ENCODE measurements around the gene FCHSD2. TPM values are rescaled to one million over a fixed set of nuclear protein-coding genes. Genes with fewer than 3 reads are reported as not detected.
"Not testable (repeated sequence)": the region's sequence is repeated elsewhere in the genome, so short reads cannot be mapped to it uniquely, and the experiment has no call there.

Gene FCHSD2
- polyA plus RNA-seq, 12 donors: 18.8 to 37.6 (median 30.9) TPM; not detected in 1

DNA sequence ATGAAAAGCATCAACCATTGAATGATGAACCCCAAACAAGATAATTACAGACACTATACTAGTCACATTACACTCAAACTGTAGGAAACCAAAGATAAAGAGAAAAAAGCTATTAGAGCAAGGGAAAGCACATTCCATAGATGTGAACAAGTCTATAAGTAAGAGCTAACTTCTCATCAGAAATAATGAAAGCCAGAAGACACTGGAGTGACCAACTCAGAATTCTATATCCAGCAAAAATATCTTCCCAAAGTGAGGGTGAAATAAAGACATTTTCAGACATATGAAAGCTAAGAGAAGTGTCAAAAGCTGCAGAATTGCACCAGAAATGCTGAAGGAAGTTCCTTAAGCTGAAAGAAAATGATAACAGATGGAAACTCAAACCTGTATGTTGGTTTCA, 17.3 kb downstream of the FCHSD2 start:
- no peak for DNase-seq

DNA sequence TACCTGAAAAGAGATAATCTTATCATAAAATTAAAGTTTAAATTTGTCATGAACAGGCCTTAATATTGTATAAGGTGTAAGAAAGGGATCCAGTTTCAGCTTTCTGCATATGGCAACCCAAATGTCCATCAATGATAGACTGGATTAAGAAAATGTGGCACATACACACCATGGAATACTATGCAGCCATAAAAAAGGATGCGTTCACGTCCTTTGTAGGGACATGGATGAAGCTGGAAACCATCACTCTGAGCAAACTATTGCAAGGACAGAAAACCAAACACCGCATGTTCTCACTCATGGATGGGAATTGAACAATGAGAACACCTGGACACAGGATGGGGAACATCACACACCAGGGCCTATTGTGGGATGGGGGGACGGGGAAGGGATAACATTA, 18.2 kb downstream of the FCHSD2 start:
- not testable (repeated sequence) for DNase-seq

DNA sequence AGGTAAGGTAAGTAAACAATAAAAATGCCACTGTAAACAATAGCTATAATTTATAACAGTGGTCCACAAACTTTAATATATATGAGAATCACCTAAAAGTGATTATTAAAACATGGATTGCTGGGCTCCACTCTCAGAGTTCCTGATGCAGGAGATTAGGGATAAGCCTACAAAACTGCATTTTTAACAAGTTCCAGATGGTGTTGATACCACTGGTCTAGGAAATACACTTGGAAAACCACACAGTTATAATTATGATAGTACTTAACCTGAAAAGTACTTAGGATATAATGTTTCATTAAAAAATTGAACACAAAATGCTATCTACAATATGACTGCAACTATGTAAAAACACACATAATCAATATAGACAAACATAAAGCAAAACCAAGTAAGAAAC, 20.4 kb downstream of the FCHSD2 start:
- DNase-seq: no peak

DNA sequence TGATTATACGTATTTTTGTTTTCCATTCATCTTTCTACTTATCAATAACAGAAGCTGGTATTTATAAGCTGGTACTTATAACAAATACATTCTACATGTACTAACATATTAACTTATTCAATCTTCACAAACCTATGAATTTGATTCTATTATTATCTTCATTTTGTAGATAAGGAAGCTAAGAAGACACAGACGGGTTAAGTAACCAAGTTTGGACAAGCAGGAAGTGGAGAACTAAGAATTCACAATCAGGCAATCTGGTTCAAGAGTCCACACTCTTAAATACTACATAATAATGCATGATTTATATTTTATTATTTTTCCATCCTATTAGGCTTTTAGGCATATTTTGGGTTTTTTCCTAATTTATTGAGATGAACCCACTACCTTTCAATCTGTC, 25.0 kb downstream of the FCHSD2 start:
- DNase-seq: no peak

DNA sequence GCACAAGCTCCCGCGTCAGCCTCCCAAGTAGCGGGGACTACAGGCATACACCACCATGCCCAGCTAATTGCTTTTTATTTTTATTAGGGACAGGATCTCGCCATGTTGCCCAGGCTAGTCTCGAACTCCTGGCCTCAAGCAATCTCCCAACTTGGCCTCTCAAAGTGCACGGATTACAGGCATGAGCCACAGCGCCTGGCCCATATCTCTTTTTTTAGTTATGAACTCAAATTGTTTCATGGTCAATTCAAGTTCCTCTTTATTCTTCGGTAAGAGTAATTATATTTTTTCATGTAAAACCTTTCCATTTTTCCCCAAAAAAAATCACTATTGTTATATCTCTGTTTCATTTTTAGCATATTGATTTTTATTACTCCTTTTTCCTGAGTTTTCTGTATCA, 25.5 kb downstream of the FCHSD2 start:
- no peak for DNase-seq

DNA sequence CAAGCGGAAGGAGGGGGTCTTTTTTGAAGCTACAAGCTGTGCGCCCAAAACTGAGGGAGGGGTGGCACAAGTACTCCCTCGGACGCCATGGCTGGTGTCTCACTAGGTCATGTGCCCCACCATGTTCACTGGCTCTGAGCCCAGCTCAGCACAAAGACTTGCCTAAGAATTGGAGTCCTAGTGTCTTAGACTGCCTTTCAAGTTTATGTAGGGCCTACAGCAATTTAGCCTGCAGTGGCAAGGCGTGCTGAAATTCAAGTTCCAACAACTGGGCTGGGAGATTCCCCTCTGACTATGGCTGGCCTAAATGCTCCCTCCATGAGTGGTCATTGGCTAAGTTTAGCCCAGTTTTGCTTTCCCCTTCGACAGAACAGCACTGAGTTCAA, 27.3 kb downstream of the FCHSD2 start:
- no peak for DNase-seq

DNA sequence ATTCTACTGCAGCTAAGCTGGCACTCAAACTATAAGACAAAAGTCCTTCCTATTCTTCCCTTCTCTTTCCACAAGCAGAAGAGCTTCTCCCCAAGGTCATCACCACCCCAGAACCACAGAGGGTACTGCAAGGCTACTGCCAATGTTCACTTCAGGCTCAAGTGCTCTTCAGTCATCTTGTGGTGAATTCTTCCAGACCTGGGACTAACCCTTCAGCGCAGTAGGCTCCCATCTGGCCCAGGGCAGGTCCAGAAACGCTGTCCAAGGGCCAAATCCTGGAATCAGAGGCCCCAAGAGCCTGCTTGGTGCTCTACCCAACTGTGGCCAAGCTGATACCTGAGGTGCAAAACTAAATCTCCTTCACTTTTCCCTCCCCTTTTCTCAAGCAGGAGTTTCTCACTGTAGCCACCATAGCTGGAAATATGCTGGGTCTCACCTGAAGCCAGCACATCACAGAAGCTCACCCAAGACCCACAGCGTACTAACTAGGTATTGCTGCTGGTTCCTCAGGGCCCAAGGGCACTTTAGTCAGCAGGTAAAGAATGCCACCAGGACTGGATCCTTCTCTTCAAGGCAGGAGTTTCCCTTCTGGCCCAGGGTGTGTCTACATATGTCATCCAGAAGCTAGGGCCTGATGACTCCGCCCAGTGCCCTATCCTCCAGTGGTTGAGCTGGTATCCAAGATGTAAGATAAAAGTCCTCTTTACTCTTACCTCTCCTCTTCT, 27.8 kb downstream of the FCHSD2 start:
- DNase-seq: no peak

DNA sequence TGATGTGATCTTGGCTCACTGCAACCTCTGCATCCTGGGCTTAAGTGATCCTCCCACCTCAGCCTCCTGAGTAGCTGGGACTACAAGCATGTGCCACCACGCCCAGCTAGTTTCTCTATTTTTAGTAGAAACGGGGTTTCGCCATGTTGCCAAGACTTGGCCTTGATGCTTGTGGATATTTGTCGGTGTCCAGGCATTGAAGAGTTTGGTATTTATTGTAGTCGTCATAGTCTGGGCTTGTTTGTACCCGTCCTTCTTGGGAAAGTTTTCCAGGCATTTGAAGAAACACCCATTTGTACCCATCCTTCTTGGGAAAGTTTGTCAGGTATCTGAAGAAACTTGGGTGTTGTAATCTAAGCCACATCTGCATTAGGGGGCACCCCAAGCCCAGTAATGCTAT, 28.7 kb downstream of the FCHSD2 start:
- DNase-seq: no peak

DNA sequence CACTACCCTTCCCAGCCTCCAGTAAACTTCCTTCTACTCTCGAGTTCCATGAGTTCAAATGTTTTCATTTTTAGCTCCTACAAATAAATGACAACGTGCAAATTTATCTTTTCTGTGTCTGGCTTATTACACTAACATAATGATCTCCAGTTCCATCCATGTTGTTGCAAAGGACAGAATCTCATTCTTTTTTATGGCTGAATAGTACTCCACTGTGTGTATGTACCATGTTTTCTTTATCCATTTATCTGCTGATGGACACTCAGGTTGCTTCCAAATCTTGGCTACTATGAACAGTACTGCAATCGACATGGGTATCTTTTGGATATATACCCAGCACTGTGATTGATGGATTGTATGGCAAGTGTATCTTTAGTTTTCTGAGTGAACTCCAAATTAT, 34.5 kb downstream of the FCHSD2 start:
- no peak for DNase-seq

DNA sequence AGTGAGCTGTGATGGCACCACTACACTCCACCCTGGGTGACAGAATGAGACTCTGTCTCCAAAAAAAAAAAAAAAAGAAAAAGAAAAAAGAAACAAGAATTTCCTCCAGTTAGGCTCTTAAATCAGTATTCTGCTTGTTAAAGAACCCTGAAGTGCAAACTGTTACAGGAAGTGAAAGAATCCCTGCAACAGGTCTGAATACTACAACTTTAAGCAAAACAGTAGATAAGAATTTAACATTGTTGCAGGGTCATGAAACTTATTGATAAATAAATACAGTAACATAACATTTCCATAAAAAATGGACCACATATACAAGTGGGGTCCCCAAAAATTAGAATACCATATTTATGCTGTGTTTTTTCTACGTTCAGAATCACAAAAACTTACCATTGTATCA, 35.8 kb downstream of the FCHSD2 start:
- no peak for DNase-seq

DNA sequence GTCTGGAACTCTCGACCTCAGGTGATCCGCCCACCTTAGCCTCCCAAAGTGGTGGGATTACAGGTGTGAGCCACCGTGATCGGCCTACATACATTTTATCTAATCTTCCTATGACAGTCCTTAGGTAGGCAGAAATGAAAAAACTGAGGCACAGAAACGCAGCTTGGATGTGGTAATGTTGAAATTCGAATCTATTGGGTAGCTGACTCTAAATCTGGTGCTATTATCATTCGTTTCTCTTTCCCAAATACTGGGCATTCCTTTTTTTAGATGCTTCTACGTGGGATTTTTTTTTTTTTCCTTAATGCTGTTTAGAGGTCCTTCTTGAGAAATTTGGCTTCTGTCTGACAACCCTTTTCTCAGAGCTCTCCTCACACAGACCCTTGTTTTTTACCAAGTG, 41.5 kb downstream of the FCHSD2 start:
- DNase-seq: no peak

DNA sequence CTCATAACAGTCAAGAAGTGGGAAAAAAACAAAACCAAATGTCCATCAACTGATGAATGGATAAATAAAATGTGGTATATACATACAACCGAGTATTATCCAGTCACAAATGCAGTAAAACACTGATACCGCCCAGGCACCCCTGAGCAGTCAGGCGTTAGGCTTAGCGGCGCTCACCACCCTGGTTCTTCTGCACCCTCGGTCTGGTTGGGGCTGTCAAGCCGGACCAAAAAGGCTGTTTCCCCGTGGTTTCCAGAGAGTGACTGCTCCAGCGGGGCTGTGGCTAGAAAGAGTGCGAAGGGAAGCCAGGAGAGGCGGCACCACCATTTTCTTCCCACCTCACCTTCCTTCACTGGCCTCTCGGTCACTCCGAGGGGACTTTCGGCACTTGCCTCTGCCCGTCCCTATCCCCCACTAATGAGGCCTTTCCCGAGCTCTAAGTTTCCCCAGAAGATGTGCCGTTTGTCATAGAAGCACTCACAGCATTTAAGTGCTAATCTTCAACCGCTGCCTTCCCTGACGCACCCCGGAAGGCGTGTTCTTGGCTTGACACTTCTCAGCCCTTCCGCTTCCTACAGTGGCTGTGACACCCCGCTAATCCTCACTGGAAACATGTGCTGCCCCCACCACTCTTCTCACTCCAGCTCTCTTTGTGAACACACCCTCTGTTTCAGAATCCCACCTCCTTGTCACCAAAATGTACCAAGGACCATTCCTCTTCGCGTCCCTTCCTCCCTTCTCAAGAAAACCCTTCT, 42.4 kb downstream of the FCHSD2 start:
- DNase-seq: no peak

DNA sequence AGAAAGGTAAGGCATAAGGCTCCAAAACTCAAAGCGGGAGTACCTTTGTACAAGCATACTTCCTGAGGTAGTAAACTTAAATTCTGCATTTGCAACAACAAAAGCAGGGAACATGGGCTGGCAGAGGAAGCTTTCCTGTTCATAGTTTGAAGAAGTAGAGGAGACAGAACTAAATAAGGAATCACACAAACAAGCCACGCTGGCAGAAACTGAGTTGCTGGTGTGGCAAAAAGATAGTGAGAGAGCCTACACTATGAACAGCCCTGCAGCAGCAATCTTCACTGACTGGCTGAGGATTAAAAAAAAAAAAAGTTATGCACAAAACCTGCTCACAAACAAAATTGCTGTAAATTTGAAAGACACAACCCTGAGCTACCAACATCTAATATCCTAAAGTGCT, 46.5 kb downstream of the FCHSD2 start:
- DNase-seq: no peak

DNA sequence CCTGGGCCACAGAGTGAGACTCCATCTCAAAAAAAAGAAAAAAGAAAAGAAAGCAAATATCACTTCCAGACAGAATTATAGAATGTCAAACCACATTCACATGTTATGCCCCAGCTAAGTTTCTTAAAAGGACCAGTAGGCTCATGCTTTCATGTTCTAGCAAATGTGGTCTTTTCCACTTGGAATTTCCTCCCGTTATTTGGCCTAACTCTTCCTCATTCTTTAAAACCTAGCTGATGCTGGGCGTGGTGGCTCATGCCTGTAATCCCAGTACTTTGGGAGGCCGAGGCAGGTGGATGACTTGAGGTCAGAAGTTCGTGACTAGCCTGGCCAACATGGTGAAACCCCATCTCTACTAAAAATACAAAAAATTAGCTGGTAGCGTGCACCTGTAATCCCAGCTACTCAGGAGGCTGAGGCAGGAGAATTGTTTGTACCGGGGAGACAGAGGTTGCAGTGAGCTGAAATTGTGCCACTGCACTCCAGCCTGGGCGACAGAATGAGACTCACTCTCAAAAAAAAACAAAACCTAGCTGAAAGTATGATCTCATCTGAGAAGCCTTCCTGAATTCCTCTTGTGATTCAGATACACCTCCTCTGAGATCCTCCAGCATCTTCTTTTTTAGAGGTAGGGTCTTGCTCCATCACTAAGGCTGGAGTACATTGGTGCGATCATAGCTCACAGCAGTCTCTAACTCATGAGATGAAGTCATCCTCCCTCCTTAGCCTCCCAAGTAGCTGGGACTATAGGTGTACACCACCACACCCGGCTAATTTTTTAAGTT, 50.4 kb downstream of the FCHSD2 start:
- no peak for DNase-seq

DNA sequence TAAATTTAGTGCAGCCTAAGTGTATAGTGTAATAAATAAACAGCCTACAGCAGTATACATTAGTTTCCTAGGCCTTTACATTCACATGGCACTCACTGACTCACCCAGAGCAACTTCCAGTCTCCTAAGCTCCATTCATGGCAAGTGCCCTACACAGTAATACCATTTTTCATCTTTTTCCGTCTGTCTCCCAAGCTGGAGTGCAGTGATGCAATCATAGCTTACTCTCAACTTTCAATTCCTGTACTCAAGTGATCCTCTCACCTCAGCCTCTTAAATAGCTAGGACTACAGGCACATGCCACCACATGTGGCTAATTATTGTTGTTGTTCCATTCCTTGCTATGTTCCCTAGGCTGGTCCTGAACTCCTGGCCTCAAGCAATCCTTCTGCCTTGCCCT, 54.4 kb downstream of the FCHSD2 start:
- no peak for DNase-seq

DNA sequence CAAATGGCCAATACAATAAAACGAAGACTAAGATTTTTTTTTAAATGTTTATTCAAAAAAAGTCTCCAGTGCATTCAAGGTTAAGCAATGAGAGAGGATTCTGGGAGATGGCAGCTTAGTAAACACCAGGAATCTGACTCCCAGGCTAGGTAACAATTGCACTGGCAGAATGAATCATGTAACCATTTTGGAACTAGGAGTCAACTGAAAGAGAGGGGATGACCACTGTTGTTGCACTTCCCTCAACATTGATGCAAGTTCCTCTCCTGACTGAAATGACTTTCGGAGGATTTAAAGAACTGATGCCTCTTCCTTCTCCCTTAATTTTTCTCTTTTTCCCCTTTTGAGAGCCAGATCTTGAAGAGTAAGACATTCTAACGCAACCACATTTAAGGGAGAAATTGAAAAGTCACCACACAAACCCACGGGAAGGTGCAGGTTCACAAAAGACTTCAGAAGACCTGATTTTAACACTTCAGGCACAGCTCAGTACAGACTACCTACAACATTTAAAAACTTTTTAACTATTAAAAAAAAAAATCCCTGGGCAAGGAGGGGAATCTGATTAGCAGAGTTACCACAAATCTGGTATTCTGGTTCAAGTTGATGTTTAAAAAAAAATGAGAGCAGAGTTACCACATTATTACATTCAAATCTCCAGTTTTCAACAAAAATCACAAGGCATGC, 56.8 kb downstream of the FCHSD2 start:
- DNase-seq: no peak

DNA sequence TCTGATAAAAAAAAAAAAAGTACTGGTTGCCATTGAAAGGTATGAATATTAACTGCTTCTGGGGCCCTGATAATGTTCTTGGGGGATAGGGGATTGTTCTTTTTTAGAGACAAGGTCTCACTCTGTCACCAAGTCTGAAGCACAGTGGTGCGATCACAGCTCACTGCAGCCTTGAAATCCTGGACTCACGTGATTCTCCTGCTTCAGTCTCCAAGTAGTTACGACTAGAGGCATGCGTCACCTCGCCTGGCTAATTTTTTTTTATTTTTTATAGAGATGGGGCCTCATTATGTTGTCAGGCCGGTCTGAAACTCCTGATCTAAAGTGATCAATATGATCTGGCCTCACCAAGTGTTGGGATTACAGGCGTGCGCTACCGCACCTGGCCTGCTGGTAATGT, 63.5 kb downstream of the FCHSD2 start:
- DNase-seq: no peak

DNA sequence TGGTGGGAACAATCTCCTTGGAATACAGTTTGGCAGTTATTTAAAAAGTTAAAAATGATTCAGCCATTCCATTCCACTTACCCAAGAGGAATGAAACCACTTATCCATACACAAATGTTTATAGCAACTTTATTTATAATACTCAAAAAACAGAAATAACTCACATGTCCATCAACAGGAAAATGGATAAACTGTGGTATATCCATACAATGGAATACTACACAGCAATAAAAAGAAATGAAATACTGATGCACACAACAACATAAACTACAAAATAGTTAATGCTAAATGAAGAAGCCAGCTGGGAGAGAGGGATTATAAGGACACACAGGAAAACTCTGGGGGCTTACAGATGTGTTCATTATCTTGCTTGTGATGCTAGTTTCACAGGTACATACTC, 64.7 kb downstream of the FCHSD2 start:
- no peak for DNase-seq

DNA sequence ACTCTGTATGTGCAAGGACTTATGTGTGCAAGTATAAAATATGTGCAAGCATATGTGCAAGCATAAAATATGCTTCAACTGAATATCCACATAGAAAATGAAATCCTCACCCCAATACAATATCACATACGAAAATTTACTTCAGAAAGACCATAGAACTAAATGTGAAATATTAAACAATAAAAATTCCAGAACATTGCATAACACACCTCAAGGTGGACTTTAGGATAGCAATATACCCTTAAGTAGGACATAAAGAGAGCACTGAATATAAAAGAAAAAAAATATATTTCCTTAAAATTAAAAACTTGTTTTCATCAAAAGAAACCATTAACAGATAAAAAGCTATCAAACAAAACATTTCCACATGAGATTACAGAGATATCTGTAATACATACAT, 67.8 kb downstream of the FCHSD2 start:
- DNase-seq: no peak

DNA sequence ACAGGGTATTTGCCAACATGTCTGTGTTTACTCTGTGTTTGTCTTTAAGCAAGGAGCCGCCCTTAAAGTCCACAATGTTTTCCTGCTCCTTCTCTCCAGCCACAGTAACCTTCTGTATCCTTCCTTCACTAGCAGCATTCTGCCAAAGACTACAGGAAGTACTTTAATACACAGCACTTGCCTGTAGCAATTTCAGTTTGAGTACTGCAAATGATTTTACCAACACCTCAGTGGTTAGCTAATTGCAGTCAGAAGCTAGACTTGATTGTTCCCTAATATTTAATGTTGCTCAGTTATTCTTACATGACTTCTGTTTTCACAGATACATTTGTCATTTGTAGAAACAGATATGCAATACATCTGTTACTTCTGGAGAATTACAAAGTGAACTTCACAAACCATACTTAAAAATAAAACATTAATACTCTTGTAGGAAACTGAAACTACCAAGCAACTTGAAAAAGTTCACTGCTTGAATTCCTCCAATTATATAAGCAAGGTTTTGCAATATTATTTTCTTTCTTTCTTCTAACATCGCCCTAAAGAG, 69.1 kb downstream of the FCHSD2 start:
- no peak for DNase-seq

DNA sequence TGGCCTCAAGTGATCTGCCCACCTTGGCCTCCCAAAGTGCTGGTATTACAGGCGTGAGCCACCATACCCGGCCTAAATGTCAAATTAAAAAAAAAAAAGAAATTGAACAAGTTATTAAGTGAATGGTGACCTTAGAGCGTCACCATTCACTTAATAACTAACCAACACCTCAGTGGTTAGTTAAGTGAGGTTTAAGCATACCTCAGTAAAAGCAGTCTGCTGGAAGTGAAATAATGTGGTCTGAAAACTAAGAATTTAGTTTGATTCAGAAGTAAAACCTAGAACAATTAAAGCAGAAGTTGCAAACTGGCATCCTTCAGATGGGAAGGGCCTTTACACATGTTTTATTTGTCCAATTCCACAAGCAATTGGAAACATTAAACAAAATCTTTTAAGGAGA, 71.5 kb downstream of the FCHSD2 start:
- no peak for DNase-seq

DNA sequence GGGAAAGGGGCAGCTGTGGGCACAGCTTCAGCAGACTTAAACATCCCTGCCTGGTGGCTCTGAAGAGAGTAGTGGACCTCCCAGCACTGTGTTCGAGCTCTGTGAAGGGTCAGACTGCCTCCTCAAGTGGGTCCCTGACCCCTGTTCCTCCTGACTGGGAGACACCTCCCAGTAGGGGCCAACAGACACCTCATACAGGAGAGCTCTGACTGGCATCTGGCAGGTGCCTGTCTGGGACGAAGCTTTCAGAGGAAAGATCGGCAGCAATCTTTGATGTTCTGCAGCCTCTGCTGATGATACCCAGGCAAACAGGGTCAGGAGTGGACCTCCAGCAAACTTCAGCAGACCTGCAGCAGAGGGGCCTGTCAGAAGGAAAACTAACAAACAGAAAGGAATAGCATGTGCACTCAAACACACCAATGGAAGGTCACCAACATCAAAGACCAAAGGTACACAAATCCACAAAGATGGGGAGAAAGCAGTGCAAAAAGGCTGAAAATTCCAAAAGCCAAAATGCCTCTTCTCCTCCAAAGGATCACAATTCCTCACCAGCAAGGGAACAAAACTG, 80.2 kb downstream of the FCHSD2 start:
- DNase-seq: not testable (repeated sequence)
